HG03354 (cell line): Measurements from ENCODE around the gene IL19.
"Not testable (repeated sequence)": the region's sequence is repeated elsewhere in the genome, so short reads cannot be mapped to it uniquely, and the experiment has no call there.

Experiments used
- ATAC-seq: cut with Tn5 transposase; IDR thresholded peaks from one replicate; pipeline ENCODE4 v1.9.1; 2021; ENCODE audit warnings: mild to moderate bottlenecking; ENCODE audit not compliant: unreplicated experiment, poor library complexity, severe bottlenecking

IL19 gene

GRCh38 chr1:206847337-206847834, 76.8 kb downstream of the IL19 start:
- ATAC-seq, result no peak

- ATAC-seq, result no peak
These were observed 77.4 kb downstream of the IL19 start for GRCh38 chr1:206847946-206848345.

DNA sequence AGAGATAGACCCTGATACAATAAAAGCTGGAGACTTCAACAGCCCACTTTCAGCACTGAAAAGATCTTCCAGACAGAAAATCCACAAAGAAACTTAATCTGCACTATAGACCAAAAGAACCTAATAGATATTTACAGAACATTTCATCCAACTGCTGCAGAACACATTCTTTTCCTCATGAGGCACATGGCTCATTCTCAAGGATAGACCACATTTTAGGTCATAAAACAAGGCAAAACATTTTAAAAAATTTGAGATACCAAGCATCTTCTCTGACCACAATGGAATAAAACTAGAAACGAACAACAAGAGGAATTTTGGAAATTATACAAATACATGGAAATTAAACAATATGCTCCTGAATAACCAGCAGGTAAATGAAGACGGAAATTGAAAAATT, 79.8 kb downstream of the IL19 start:
- ATAC-seq, result no peak

DNA sequence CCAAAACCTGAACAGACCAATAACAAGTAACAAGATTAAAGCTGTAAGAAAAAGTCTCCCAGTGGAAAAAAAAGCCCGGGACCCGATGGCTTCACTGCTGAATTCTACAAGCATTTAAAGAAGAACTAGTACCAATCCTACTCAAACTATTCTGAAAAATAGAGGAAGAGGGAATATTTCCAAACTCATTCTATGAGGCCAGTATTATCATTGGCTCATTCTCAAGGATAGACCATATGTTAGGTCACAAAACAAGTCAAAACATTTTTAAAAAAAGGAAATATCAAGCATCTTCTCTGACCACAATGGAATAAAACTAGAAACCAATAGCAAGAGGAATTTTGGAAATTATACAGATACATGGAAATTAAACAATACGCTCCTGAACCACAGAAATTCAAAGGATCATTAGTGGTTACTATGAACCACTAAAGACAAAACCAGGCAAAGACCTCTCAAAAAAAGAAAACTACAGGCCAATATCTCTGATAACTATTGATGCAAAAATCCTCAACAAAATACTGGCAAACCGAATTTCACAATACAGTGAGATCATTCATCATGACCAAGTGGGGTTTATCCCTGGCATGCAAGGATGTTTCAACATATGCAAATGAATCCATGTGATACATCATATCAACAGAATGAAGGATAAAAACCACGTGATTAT, 80.9 kb downstream of the IL19 start:
- no peak for ATAC-seq

DNA sequence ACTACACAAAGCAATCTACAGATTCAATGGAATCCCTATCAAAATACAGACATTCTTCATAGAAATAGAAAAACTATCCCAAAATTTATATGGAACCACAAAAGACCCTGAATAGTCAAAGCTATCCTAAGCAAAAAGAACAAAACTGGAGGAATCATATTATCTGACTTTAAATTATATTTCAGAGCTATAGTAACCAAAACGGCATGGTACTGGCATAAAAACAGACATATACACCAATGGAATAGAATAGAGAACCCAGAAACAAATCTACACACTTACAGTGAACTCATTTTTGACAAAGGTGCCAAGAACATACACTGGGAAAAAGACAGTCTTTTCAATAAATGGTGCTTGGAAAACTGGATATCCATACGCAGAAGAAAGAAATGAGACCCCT, 82.1 kb downstream of the IL19 start:
- not testable (repeated sequence) for ATAC-seq

GRCh38 chr1:206853696-206854095, 83.1 kb downstream of the IL19 start:
- not testable (repeated sequence) for ATAC-seq

DNA sequence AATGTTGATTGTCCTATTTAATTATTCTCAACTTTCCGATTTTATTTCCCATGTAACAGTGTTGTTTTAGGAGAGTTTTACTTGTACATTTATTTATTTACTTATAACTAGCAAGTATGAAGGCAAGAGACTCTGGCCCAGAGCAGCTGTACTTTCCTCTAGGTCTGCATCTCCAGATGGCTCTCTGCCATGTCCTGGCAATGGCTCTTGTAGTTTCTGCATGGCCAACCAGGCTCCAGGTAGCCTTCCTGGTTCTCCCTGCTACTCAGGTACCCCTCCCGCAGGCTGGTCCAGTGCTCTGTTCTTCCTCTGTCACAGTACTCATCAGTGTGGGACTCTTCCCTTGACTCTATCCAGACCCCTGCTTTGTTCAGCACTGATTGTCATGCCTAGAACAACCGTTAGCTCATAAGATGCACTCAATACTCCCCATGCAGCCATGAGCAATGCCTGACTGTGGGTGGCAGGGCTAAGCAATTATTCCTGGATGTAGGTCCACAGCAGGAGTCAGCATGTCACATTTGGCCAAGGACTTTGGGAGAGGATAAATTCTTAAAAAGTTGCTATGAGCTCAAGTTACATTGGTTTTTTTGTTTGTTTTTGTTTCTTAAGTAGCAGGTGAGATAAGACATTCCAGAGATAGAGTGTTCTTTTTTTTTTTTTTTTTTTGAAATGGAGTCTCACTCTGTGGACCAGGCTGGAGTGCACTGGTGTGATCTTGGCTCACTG, 84.0 kb downstream of the IL19 start:
- no peak for ATAC-seq

GRCh38 chr1:206855859-206856258, 85.3 kb downstream of the IL19 start:
- no peak for ATAC-seq

- ATAC-seq, result no peak
These were observed 86.3 kb downstream of the IL19 start for GRCh38 chr1:206856674-206857464.

DNA sequence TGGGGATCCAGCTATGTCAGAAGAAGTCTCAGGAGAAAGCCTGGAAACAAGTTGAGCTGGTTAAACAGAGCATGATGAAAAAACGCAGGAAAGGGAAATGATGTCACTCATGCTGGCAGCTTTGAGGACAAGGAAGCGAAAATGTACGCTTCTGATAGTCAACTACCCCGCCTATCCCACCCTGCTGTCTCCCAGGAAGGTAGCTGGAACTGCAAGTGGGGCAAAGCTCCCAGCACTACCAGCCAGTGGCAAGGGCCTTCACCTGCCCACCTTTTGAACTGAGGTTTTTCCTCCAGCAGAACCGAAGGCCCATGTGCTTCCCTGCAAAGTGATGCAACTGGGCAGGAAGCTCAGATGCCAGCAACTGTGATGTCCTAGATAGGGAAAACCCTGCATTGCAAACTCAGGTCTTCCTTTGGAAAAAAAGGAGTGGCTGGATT, 88.5 kb downstream of the IL19 start:
- ATAC-seq, result no peak

DNA sequence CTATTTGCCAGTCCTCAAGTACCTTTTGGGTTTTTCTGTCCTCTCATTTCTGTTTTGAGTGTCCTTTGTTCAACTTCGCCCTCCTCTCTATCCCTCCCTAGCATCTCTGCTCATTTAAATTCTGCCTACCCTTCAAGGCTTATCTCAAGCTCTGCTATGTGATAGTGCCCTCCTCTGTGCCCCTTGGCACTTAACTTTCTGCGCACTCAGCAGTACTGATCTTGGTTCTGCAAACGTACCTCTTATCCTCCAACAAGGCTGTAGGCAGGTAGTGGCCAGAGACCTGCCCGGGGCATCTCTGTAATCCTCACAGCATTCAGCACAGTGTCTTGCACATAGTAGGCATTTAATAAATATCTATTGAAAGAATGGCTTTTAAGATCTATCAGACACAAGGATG, 89.6 kb downstream of the IL19 start:
- ATAC-seq, result no peak

DNA sequence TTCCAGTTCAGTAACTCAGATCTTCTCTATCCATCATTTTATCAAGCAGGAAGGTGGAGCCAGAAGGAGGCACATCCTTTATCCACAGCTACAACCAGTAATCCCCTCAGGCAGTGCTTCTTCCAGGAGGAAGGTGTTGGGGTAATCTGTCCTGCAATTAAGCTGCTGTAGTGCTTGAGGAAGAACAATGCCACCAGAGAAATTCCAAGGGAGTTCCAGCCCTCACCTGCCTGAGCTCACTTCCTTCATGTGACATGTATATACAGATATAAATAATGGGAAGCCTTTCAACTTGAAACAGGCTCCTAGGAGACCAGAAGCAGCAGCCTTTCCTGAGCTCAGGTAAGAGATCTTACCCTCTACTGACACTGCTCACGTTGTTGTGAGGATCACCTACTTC, 92.7 kb downstream of the IL19 start:
- ATAC-seq, result no peak

DNA sequence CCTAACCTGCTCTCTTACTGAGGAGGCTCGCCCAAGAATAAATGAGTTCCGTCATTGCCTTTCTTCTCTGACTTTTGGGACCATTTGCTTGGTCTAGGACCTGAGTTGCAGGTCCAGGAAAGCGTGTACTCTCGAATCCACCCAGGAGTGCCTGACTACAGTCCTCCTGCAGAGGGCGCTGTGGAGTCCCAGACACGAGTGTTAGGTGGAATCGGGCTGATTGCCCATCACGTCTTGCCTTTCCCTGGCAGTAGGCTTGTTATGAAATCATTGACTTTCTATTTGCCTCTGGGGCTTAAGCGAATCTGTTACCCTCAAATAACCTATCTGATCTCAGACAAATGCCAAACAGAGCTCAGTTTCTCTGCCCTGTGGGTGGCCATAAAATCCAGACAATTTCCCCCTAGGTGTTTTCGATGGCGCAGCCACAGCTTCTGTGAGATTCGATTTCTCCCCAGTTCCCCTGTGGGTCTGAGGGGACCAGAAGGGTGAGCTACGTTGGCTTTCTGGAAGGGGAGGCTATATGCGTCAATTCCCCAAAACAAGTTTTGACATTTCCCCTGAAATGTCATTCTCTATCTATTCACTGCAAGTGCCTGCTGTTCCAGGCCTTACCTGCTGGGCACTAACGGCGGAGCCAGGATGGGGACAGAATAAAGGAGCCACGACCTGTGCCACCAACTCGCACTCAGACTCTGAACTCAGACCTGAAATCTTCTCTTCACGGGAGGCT, 94.5 kb downstream of the IL19 start, which contains the start of gene IL20:
Gene IL20 (plus strand): TSS at position 685 of the 733 bp plus-strand sequence. CDS start 230 bp downstream, outside the sequence.
- ATAC-seq, result no peak

- ATAC-seq, result no peak
These were observed 95.5 kb downstream of the IL19 start for GRCh38 chr1:206866062-206866461.

DNA sequence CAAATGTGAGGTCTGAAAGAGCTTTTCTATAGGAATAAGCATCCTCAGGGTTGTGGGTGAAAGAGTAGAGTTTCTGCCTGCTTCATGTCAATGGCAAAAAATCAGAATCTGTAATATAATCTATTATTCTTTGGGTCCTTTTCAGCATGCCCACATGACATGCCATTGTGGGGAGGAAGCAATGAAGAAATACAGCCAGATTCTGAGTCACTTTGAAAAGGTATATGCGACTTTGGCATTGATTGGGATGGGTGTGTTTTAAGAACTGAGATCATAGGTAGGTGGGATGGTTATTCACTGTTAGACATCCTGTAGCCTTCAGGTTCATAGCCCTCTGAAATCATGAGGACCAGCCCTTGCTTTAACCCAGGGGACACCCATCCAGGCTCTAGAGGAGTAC, 96.7 kb downstream of the IL19 start:
- ATAC-seq, result no peak

GRCh38 chr1:206867716-206868115, 97.1 kb downstream of the IL19 start:
- no peak for ATAC-seq

DNA sequence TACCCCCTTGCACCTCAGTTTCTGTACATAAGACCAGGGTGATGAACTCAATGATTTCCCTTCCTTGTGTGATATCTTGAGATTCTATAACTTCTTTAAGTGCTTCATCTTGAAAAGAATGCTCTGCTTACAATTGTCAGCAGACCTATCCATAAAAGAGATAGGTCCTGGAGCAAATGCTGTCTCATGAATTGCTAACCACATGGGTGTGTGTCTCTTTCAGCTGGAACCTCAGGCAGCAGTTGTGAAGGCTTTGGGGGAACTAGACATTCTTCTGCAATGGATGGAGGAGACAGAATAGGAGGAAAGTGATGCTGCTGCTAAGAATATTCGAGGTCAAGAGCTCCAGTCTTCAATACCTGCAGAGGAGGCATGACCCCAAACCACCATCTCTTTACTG, 97.7 kb downstream of the IL19 start:
- ATAC-seq, result no peak

- no peak for ATAC-seq
These were observed 101.6 kb downstream of the IL19 start for GRCh38 chr1:206872139-206872538.

- ATAC-seq, result no peak
These were observed 103.1 kb downstream of the IL19 start for GRCh38 chr1:206873603-206874188.
